Ovary (tissue), 9 donors: ENCODE measurements around the gene ARHGAP10. TPM values are rescaled to one million over a fixed set of nuclear protein-coding genes. Genes with fewer than 3 reads are reported as not detected.

Source experiments
- DNase-seq, 5 donors: peaks; one replicate each; pipeline ENCODE4 v3.0.0-alpha.2; 2019 to 2020
- H3K27ac ChIP-seq, 2 donors: fragments of 200-600 bp; one replicate each; pipeline versions ENCODE4 v1.5.1 to v1.8.0; 2019 to 2022
- H3K27me3 ChIP-seq: fragments of 200-600 bp; one replicate; pipeline ENCODE4 v1.8.0; 2022
- H3K36me3 ChIP-seq: fragments of 200-600 bp; sonication (generic); one replicate; pipeline ENCODE4 v1.5.1; 2019
- H3K4me1 ChIP-seq: one replicate; pipeline ENCODE4 v1.8.1; 2013; ENCODE audit warnings: mild to moderate bottlenecking, moderate library complexity; ENCODE audit not compliant: insufficient read depth
- H3K4me3 ChIP-seq: fragments of 200-600 bp; sonication (generic); one replicate; pipeline ENCODE4 v1.5.1; 2017
- H3K9me3 ChIP-seq, 2 donors: fragments of 200-600 bp in 1 of 2; sonication (generic) in 1 of 2; one replicate each; pipeline versions ENCODE4 v1.5.1 to v1.8.1; 2013 to 2019; ENCODE audit warnings: mild to moderate bottlenecking in 1 of 2, moderate library complexity in 1 of 2
- CTCF ChIP-seq, 3 donors: fragments of 450-650 bp in 2 of 3; fragments of 200-600 bp in 1 of 3; IDR thresholded peaks; one replicate each; pipeline versions ENCODE4 v1.5.1 to v1.8.0; 2016 to 2022; ENCODE audit warnings: antibody characterized with exemption in 3 of 3, mild to moderate bottlenecking in 1 of 3
- EP300 ChIP-seq: sonication (generic); formaldehyde crosslinking; IDR thresholded peaks from one replicate; pipeline ENCODE4 v1.6.1; 2017; ENCODE audit warnings: antibody characterized with exemption
- POLR2A ChIP-seq: fragments of 450-650 bp; IDR thresholded peaks from one replicate; pipeline ENCODE4 v1.6.1; 2017; ENCODE audit warnings: antibody characterized with exemption, mild to moderate bottlenecking, moderate library complexity
- WGBS, 3 donors: extraction: QIAGEN DNeasy Blood & Tissue Kit in 1 of 3; methylation state at CpG; one replicate each; pipeline versions ENCODE4 v1.1.5 to v1.1.7; 2013 to 2017; 5-methylcytosine and 5-hydroxymethylcytosine counted together
- intact Hi-C, 4 donors: fragments of 100-400 bp; cut with DNase I; formaldehyde crosslinking; loops; one replicate each; pipeline versions ENCODE4 v1.11.0 to v1.15.1; 2022 to 2023
- polyA plus RNA-seq, 2 donors: library from polyadenylated mRNA; stranded (reverse); fragments of 200-250 nt in 1 of 2; fragments of 350-450 nt in 1 of 2; fragmentation: Illumina TruSeq in 1 of 2; extraction: RNeasy Lipid Tissue Mini Kit (QIAGEN cat#74804) in 1 of 2; gene quantifications; one replicate each; pipeline ENCODE4 v1.2.3, GENCODE V29; 2013 to 2014
- total RNA-seq, 7 donors: library from RNA; depleted of rRNA in 2 of 7; stranded (reverse); fragments of >200 nt in 2 of 7; fragmentation: NEBNext Ultra II Directional in 3 of 7; extraction: Animal tissue kit (Norgen Biotek cat#: 25700) in 3 of 7; gene quantifications; one replicate each; pipeline versions ENCODE4 v1.1.0 to v1.2.4, GENCODE V29; 2016 to 2023
- donor health status: DM: no; HTN: no; CAD: no; lungs with moderate emphysema.
- donor health status: DM: no; HTN: no; CAD: no.
- donor health status: Bipolar disorder and iron deficiency.
- donor health status: DM: yes; HTN: yes; CAD: no.
- donor health status: DM: no; HTN: no; CAD: no.
- donor health status: DM: yes; HTN: yes; CAD: no.

ARHGAP10 gene
- total and polyA plus RNA-seq, 9 donors = 37.1 to 76.7 (median 63.8) TPM

- Histone ChIP-seq H3K9me3 (no peaks in the 10 kb centered on the region), H3K27me3 (no peaks in the 10 kb centered on the region), H3K4me3 (no peak overlapping the region), H3K27ac (no peak overlapping the region), H3K36me3 (no peaks in the 10 kb centered on the region), H3K4me1 (peaks cover 2% of the 10 kb centered on the region)
- WGBS, 3 donors = 84 to 91% (median 88%) methylated on average over 4 of the region's 4 CpGs
- intact Hi-C loops = no loop called here
- TF ChIP-seq POLR2A (no peak), CTCF (IDR thresholded peaks at IDR 0.05) (no peak), EP300 (no peak)
- no peak for DNase-seq
These were observed 319.5 kb downstream of the ARHGAP10 start for GRCh38 chr4:148051403-148051802.

- Histone ChIP-seq H3K36me3 (no peaks in the 10 kb centered on the region), H3K4me3 (no peak overlapping the region), H3K4me1 (peaks cover 2% of the 10 kb centered on the region), H3K9me3 (no peaks in the 10 kb centered on the region), H3K27ac (no peak overlapping the region), H3K27me3 (no peaks in the 10 kb centered on the region)
- intact Hi-C loops = no loop called here
- TF ChIP-seq POLR2A = no peak
- no peak for TF ChIP-seq EP300
- no peak for TF ChIP-seq CTCF (IDR thresholded peaks at IDR 0.05)
- no peak for DNase-seq
These were observed 320.6 kb downstream of the ARHGAP10 start for GRCh38 chr4:148052448-148052847.

GRCh38 chr4:148053298-148054003, 321.6 kb downstream of the ARHGAP10 start:
- Histone ChIP-seq H3K4me3 (no peak overlapping the region), H3K9me3 (no peaks in the 10 kb centered on the region), H3K4me1 (peaks cover 2% of the 10 kb centered on the region), H3K27me3 (no peaks in the 10 kb centered on the region), H3K27ac (no peak overlapping the region), H3K36me3 (no peaks in the 10 kb centered on the region)
- 75 to 84% (median 83%) methylated on average over 11 of the region's 11 CpGs for WGBS, 3 donors
- TF ChIP-seq CTCF (IDR thresholded peaks at IDR 0.05) (no peak), EP300 (no peak), POLR2A (no peak)
- DNase-seq = no peak
- intact Hi-C loops = no loop called here

- DNase-seq = no peak
- H3K36me3 ChIP-seq = no peaks in the 10 kb centered on the region
- intact Hi-C loops = no loop called here
- H3K27me3 ChIP-seq = no peaks in the 10 kb centered on the region
- H3K27ac ChIP-seq = no peak overlapping the region
- WGBS, 3 donors = 54 to 77% (median 61%) methylated on average over 3 of the region's 3 CpGs
- peaks cover 2% of the 10 kb centered on the region for H3K4me1 ChIP-seq
- no peak overlapping the region for H3K4me3 ChIP-seq
- TF ChIP-seq CTCF (IDR thresholded peaks at IDR 0.05) (no peak), POLR2A (no peak), EP300 (no peak)
- H3K9me3 ChIP-seq = no peaks in the 10 kb centered on the region
These were observed 322.4 kb downstream of the ARHGAP10 start for GRCh38 chr4:148054275-148054674.
